HG02610 (cell line): ENCODE measurements around the gene BTBD9.

ENCODE experiments used
- ATAC-seq: cut with Tn5 transposase; IDR thresholded peaks from one replicate; pipeline ENCODE4 v1.9.1; 2021; ENCODE audit warnings: mild to moderate bottlenecking, moderate library complexity; ENCODE audit not compliant: unreplicated experiment

The BTBD9 gene

DNA sequence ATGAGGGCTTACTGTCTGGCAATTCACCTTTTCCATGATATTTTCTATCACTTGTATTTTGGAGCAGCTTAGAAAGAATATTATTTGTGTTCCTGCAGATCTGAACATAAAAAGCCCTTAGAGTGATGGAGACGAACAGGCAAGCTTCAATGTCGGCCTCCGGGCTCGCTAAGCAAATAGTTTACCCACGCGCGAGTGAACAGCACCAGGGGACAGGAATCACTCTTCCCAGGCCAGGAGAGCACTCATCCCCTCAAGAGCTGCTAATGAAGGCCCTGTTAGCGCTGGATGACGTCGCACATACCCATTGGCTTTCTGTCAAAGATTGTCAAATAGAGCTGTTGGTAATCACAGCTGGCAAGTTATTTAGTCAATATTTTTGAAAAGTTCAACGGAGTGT lies 424.5 kb downstream of the BTBD9 start:
- no peak for ATAC-seq

GRCh38 chr6:38214159-38214558 lies 425.6 kb downstream of the BTBD9 start:
- ATAC-seq: no peak

DNA sequence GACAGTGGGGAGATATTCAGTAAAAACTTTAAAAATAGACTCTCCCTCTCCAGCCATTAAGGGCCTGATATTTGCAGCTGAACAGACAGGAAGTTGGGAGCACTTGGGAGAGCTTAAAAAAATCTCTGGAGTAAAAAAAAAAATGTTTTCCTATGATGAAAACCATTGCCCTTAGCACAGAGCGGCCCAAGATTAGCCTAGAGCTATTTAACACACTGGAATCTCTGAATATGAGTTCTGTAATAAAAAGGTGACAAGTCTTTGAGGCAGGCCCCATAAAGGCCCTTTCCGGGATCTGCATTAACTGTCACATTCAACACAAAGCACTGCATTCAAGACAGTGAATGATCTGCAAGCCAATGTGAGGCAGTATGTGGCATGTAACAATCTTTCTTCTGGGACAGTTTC lies 426.5 kb downstream of the BTBD9 start:
- ATAC-seq: no peak

DNA sequence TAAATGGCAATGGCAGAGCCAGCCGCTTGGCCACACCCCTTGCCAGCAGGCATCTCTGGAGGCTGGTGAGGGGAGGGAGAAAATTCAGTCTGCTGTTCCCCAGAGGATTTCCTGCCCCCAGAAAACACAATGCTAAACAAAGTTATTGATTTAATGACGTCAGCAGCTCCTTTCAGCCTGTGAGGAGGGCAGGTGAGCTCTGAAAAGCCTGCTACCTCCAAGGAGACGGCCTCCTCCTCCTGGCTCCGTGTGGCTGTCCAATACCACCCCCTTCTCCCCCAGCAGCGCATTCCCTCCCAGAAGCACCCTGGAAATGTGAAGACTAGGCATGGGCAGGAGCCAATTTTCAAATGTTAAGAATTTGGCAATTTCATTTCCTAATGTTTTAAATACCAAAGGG lies 427.1 kb downstream of the BTBD9 start:
- no peak for ATAC-seq

DNA sequence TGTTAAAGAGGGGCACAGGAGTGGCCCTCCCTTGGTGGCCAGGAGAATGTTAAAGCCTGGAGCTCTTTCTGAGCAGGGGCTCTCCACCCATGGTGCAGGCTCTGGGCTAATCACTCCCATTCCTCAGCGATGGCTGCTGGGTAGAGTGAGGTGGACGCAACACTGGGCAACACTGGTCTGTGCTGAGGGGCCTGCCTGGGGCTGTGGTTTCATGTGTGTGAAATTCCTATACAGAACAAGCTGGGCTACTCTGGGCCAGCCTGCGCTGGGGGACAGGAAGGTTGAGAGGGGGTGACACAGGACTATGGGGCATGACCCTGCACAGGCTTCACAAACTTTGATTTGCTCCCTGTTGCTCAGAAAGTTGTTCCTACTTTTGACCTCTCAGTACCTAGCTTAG lies 427.6 kb downstream of the BTBD9 start:
- no peak for ATAC-seq

- no peak for ATAC-seq
These were observed 430.1 kb downstream of the BTBD9 start for GRCh38 chr6:38209371-38210260.

- no peak for ATAC-seq
These were observed 431.7 kb downstream of the BTBD9 start for GRCh38 chr6:38208028-38208427.

DNA sequence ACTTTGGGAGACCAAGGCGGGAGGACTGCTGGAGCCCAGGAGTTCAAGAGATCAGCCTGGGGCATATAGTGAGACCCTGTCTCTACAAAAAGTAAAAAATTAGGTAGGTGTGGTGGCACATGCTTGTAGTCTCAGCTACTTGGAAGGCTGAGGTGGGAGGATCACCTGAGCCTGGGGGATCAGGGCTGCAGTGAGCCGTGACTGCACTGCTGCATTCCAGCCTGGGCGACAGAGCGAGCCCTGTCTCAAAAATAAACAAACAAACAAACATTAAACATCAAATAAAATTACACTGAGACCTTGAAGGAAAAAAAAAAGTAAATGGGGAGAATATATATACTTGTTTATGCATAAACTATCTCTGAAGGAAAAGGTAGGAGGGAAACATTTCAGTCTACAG lies 432.4 kb downstream of the BTBD9 start:
- no peak for ATAC-seq

DNA sequence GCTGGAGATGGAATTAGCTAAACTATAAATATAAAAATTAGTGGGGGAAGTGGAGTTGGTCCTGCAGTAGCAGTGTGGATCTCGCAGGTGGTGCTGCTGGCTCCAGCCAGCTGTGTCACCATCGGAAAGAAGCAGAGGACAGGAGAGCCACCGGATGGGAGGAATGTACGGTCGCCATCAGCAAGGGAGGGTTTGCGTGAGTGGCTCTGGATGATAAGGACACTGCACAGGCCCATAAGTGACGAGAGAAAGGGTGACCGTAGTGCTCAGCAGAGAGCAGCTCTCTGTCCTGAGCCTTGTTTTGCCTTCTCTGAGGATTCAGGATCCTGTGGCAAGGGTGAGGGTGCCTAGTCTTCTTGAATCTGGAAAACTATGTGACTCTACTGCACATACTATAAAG lies 441.5 kb downstream of the BTBD9 start:
- ATAC-seq: no peak

DNA sequence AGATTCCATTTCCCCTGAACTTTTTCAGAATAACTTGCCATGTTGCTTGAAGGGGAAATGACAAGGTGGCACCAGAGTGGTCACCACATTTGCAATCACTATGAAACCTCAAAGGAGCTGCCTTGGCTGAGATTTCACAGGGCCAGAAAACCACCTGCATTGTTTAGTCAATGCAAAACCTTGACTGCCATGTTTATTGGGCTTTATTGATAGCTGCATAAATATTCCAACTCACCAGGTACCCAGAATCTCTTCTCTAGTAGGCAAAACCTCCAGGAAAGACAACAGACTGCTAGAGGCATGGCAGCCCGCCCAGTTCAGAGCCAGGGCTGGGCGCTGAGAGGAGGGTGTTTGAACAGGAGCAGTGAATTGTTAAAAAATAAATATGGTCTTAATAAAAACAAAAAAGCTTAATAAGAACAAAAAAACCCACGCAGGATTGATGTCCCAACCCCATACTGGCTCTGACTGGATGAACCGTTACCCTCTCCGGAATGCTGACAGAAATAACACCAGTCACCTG lies 444.6 kb downstream of the BTBD9 start:
- no peak for ATAC-seq

DNA sequence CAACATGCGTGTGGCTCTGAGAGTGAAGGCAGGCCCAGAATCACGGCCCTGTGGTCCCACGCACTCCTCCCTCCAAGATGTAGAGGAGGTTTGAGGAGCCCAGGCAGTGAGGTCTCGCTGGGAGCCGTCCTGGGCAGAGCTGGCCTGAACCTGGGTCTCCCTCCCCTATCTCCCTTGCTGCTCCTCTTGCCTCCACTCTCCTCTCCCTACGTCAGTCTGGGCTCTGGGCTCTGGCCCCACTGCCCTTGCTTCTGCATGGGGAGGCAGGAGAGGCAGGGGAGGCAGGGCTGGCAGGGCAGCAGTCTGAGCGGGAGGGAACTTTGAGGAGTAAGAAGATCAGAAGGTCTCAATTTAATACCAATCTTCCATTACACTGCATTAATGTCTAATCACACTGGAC lies 445.1 kb downstream of the BTBD9 start:
- ATAC-seq: no peak

DNA sequence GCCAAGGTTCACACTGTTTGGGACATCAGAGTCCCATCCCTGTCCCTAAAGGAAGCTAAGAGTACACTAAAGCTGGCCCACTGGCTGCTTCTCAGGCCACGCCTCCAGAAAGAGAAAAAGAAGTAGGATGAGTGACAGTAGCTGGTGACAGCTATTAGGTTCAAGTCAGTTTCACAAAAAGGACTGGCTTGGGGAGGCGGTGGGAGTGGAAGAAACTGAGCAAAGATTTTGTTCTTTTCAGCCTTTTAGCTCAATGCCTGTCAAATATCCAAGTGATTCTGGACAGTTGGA lies 445.5 kb downstream of the BTBD9 start:
- ATAC-seq: no peak

DNA sequence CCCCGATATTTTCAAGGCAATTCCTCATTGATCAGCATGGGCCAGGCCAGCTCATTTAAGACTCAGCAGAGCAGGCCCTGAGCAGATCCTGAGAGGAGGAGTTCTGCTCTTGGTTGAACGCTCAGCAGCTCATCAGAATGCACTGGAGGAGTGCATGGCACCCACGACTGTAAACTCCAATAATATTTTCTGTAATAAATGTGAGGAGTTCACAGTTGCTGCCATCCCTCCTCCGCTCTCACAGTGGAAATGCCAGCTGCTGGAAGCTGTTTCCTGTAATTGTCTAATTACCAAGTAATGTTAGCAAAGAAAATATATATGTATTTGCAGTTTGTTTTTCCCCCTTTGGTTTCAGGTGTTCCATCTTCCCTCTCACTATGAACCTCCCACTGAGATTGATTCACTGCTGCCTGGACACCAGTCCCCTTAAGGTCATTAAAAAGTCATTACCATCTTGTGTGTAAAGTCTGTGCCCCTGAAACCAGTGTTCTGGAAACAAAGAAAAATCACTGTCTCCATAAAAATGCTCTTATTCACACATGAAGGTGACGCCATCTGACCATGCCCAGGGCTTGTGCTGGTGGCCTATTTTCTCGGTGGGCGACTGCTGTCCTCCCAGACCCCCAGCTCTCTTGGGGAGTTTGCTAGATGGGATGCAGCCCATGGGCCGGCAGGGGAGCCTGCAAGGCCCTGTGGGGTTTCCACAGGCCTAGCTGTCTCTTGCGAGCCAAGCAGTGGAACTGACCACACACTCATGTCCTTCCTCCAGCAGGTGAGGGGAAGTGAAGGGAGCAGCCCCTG lies 446.0 kb downstream of the BTBD9 start:
- no peak for ATAC-seq

DNA sequence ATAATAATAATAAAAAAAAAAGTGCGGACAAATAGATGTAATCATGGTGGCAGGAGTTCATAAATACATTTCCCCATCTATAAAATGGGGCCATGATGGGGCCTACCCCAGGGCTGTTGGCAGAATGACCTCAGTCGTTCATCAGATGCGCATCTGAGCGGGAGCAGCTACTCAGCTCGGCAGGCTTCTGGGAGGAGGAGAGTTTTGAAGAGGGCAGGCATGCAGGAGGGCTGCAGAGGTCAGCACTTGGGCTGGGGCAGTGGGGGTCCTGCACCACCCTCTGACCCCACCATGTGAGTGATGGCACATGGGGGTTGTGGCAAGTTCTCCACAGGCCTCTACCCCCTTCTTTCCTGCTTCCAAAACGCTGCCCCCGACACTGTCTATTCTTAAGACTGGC lies 446.7 kb downstream of the BTBD9 start:
- ATAC-seq: no peak

DNA sequence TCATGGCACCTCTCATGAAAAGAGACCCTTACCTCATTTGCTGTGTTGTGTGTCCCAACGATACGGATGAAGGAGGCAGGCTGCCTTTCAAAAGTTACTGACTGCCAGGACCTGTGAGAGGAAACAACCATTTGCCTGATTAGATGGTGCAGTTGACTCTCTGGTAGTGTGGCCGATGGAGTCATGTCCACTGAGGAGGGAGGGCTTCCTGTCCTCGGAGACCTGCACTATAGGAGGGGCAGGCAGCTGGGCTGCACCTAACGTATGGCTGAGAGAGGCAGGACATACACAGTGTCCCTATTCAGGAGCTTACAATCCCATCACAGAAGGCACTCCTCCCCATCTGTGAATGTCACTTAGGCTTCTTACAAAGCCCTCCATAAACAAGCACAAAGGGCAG lies 447.2 kb downstream of the BTBD9 start:
- ATAC-seq: no peak

GRCh38 chr6:38192011-38192410 lies 447.7 kb downstream of the BTBD9 start:
- ATAC-seq: no peak

- no peak for ATAC-seq
These were observed 448.3 kb downstream of the BTBD9 start for GRCh38 chr6:38191418-38191817.

GRCh38 chr6:38188677-38189335 lies 450.9 kb downstream of the BTBD9 start:
- ATAC-seq: no peak

- ATAC-seq: no peak
These were observed 451.7 kb downstream of the BTBD9 start for GRCh38 chr6:38187811-38188590.

DNA sequence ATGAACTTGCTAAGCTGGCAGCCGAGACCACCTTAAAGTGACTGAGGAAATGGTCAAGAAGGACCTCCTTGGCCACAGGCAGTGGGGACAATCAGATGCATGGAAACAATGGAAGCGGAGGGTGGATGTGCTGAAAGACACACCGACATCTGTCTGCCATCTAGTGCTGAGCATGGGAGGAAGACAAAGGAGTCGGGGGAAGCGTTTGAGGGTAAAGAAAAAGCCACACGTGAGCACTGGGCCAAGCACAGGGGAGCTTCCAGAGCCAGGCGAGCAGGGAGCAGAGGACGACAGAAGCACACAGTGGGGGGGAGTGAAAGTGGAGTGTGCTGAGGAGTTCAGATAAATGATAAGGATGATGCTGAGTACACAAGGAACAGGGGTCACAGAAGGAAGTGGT lies 452.4 kb downstream of the BTBD9 start:
- ATAC-seq: no peak

- no peak for ATAC-seq
These were observed 454.0 kb downstream of the BTBD9 start for GRCh38 chr6:38185752-38186151.
